Activated T-helper 1 cell treated with anti-CD3 and anti-CD28 coated beads, Interleukin-12 subunit alpha, Interleukin-12 subunit beta, Interleukin-2, Interleukin-4 antibody, amounts not matched to agents 30 ng/mL and 10 ng/mL and 1 ng/mL, durations not matched to agents 14 hours and 24 hours and 36 hours (primary cell): ENCODE results near the gene ST8SIA2. TPM values are rescaled to one million over a fixed set of nuclear protein-coding genes. Genes with fewer than 3 reads are reported as not detected.

ENCODE experiments used
- DNase-seq: peaks from one replicate; pipeline ENCODE4 v3.0.0; 2021; ENCODE audit warnings: low spot score
- H3K27ac Mint-ChIP-seq: one replicate; pipeline ENCODE4 v1.8.0; 2021; ENCODE audit warnings: mild to moderate bottlenecking, mixed read lengths
- H3K27me3 Mint-ChIP-seq: one replicate; pipeline ENCODE4 v1.8.0; 2022; ENCODE audit warnings: mild to moderate bottlenecking, moderate library complexity, mixed read lengths; ENCODE audit not compliant: insufficient read depth
- H3K36me3 Mint-ChIP-seq: one replicate; pipeline ENCODE4 v1.8.0; 2021; ENCODE audit warnings: low read depth, mixed read lengths
- H3K4me1 Mint-ChIP-seq: one replicate; pipeline ENCODE4 v1.8.0; 2021; ENCODE audit warnings: low read depth, mixed read lengths
- H3K4me3 Mint-ChIP-seq: one replicate; pipeline ENCODE4 v1.8.0; 2021; ENCODE audit warnings: mild to moderate bottlenecking, moderate library complexity, mixed read lengths
- H3K9me3 Mint-ChIP-seq: one replicate; pipeline ENCODE4 v1.8.0; 2021; ENCODE audit warnings: mixed read lengths
- intact Hi-C: fragments of 100-400 bp; cut with micrococcal nuclease; formaldehyde crosslinking; loops from one replicate; pipeline ENCODE4 v1.15.1; 2024
- total RNA-seq: library from RNA; stranded (reverse); gene quantifications from 2 replicates; pipeline ENCODE4 v1.2.3, GENCODE V29; 2022

Gene ST8SIA2
- total RNA-seq, 1 donor from 2014 or later = not detected

- H3K4me3 Mint-ChIP-seq = no peak overlapping the region
- peaks cover 7% of the 10 kb centered on the region for H3K27me3 Mint-ChIP-seq
- DNase-seq = no peak
- peaks cover 16% of the 10 kb centered on the region for H3K9me3 Mint-ChIP-seq
- H3K36me3 Mint-ChIP-seq = no peaks in the 10 kb centered on the region
- intact Hi-C loops = no loop called here
- H3K27ac Mint-ChIP-seq = no peak overlapping the region
- no peaks in the 10 kb centered on the region for H3K4me1 Mint-ChIP-seq
Observed at GRCh38 chr15:92492551-92493115, 99.0 kb downstream of the ST8SIA2 start.

GRCh38 chr15:92494806-92495336 is 101.2 kb downstream of the ST8SIA2 start:
- Mint-ChIP-seq H3K9me3 (peaks cover 15% of the 10 kb centered on the region), H3K4me3 (no peak overlapping the region), H3K36me3 (no peaks in the 10 kb centered on the region), H3K27me3 (peaks cover 7% of the 10 kb centered on the region), H3K4me1 (no peaks in the 10 kb centered on the region), H3K27ac (no peak overlapping the region)
- DNase-seq = no peak
- intact Hi-C loops = no loop called here

DNA sequence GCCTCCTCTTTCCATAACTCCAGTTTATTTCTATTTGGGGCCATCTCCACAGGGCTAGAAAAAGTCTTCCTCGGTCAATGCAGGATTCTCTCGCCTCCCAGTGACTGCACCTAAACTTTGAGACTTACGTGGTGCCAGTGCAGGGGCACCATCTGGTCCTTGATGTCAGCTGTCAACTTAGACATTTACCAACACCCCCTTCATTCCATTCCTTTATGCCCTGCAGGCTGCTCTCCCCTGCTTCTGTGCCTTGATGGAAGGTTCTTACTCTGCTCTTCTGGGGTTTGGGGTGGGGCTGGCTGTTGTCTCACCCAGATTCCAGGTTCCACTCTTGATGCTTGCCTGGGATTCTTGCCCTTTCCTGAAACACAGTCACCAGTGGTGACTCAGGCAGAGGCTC is 101.8 kb downstream of the ST8SIA2 start:
- no peaks in the 10 kb centered on the region for H3K36me3 Mint-ChIP-seq

GRCh38 chr15:92499731-92500530 is 106.2 kb downstream of the ST8SIA2 start:
- Mint-ChIP-seq H3K4me1 (no peaks in the 10 kb centered on the region), H3K27me3 (peaks cover 19% of the 10 kb centered on the region), H3K9me3 (no peaks in the 10 kb centered on the region), H3K27ac (no peak overlapping the region), H3K4me3 (no peak overlapping the region), H3K36me3 (no peaks in the 10 kb centered on the region)
- intact Hi-C loops = no loop called here
- no peak for DNase-seq

More for the DNA sequence above, 101.8 kb downstream of the ST8SIA2 start:
- no peak for DNase-seq
- peaks cover 10% of the 10 kb centered on the region for H3K9me3 Mint-ChIP-seq
- H3K27me3 Mint-ChIP-seq = peaks cover 2% of the 10 kb centered on the region
- intact Hi-C loops = no loop called here
- no peak overlapping the region for H3K4me3 Mint-ChIP-seq
- H3K4me1 Mint-ChIP-seq = no peaks in the 10 kb centered on the region
- no peak overlapping the region for H3K27ac Mint-ChIP-seq

- no peak overlapping the region for H3K27ac Mint-ChIP-seq
- DNase-seq = no peak
- no peaks in the 10 kb centered on the region for H3K4me1 Mint-ChIP-seq
- intact Hi-C loops = no loop called here
- H3K27me3 Mint-ChIP-seq = peaks cover 23% of the 10 kb centered on the region
- no peaks in the 10 kb centered on the region for H3K36me3 Mint-ChIP-seq
- H3K9me3 Mint-ChIP-seq = no peaks in the 10 kb centered on the region
- H3K4me3 Mint-ChIP-seq = no peak overlapping the region
Observed at GRCh38 chr15:92502336-92502735, 108.7 kb downstream of the ST8SIA2 start.

- intact Hi-C loops = no loop called here
- DNase-seq = no peak
- peaks cover 23% of the 10 kb centered on the region for H3K27me3 Mint-ChIP-seq
Observed at GRCh38 chr15:92502930-92503857, 109.5 kb downstream of the ST8SIA2 start.

DNA sequence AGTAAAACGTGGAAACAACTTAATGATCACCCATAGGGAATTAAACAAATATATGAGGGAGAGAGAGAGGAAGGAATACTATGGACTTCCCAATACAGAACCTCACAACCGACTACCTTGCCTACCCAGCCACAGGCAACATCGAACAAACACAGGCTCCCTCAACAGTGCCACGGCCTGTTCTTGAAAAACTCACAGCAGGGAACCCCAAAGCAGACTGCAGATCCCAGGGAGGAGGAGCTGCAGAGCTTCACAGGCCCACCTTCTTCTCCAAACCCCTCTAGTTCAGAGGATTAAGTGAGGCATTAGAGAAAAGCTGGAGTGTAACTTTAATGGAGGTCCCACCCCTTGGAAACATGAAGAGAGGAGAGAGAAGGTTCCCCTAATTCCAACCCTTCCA is 110.2 kb downstream of the ST8SIA2 start:
- DNase-seq = no peak
- no peaks in the 10 kb centered on the region for H3K4me1 Mint-ChIP-seq
- peaks cover 23% of the 10 kb centered on the region for H3K27me3 Mint-ChIP-seq
- H3K4me3 Mint-ChIP-seq = no peak overlapping the region
- H3K9me3 Mint-ChIP-seq = no peaks in the 10 kb centered on the region
- intact Hi-C loops = no loop called here
- H3K27ac Mint-ChIP-seq = no peak overlapping the region
- H3K36me3 Mint-ChIP-seq = no peaks in the 10 kb centered on the region

More at GRCh38 chr15:92502930-92503857, 109.5 kb downstream of the ST8SIA2 start:
- H3K4me3 Mint-ChIP-seq = no peak overlapping the region
- H3K4me1 Mint-ChIP-seq = no peaks in the 10 kb centered on the region
- no peak overlapping the region for H3K27ac Mint-ChIP-seq
- no peaks in the 10 kb centered on the region for H3K36me3 Mint-ChIP-seq
- no peaks in the 10 kb centered on the region for H3K9me3 Mint-ChIP-seq

GRCh38 chr15:92505611-92506010 is 111.9 kb downstream of the ST8SIA2 start:
- peaks cover 28% of the 10 kb centered on the region for H3K27me3 Mint-ChIP-seq
- no peaks in the 10 kb centered on the region for H3K36me3 Mint-ChIP-seq
- H3K9me3 Mint-ChIP-seq = no peaks in the 10 kb centered on the region
- intact Hi-C loops = no loop called here
- H3K27ac Mint-ChIP-seq = no peak overlapping the region
- no peaks in the 10 kb centered on the region for H3K4me1 Mint-ChIP-seq
- H3K4me3 Mint-ChIP-seq = no peak overlapping the region
- DNase-seq = no peak

GRCh38 chr15:92506506-92506905 is 112.8 kb downstream of the ST8SIA2 start:
- Mint-ChIP-seq H3K27me3 (peaks cover 23% of the 10 kb centered on the region), H3K9me3 (no peaks in the 10 kb centered on the region), H3K4me1 (no peaks in the 10 kb centered on the region), H3K4me3 (no peak overlapping the region), H3K36me3 (no peaks in the 10 kb centered on the region), H3K27ac (no peak overlapping the region)
- intact Hi-C loops = no loop called here
- no peak for DNase-seq

DNA sequence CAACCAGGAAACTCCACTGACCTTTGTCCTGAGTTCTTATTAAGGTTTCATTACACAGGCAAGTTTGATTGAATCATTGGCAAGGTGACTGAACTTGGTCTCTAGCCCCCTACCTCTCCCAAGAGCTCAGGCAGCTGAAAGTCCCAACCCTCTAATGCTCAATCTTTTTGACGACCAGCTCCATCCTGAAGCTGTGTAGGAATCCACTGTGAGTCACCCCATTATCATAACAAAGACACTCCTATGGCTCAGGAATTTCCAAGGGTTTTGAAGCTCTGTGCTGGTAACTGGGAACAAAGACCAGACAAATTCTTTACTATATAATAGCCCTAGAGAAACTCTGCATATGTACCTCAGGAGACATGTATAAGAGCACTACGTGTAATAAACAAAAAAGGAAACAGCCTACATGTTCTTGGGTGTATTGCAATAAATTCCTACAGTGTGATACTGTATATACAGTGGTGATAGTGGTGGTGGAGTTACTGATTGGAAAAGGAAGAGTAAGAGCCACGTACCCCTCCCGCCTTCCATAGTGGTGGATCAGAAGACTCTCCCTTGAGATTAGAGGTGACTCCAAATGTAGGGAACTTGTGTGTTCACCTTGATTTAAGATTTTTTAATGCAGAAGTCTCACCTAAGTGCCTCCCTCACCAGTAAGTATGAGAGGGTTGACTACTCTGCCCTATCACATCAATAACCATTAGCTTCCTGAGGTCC is 116.6 kb downstream of the ST8SIA2 start:
- intact Hi-C loops = no loop called here
- no peak for DNase-seq
- Mint-ChIP-seq H3K9me3 (no peaks in the 10 kb centered on the region), H3K4me3 (no peak overlapping the region), H3K4me1 (no peaks in the 10 kb centered on the region), H3K36me3 (no peaks in the 10 kb centered on the region), H3K27me3 (peaks cover 9% of the 10 kb centered on the region), H3K27ac (no peak overlapping the region)
